Activated CD4-positive, alpha-beta memory T cell treated with anti-CD3 and anti-CD28 coated beads, Interleukin-2, amount 10 ng/mL, durations not matched to agents 7 days and 5 days (primary cell): ENCODE data around the gene ATP5MC3. TPM values are rescaled to one million over a fixed set of nuclear protein-coding genes. Genes with fewer than 3 reads are reported as not detected.

Experiments
- CTCF ChIA-PET: fragments of 350-600 bp; sonication (Branson Sonifier 250); formaldehyde crosslinking; loops from one replicate; lab custom pipeline; 2021; ENCODE audit warnings: antibody characterized with exemption, inconsistent platforms; lab: Charles Lee
- POLR2A ChIA-PET: fragments of 350-600 bp; sonication (Branson Sonifier 250); formaldehyde crosslinking; loops from one replicate; lab custom pipeline; 2021; ENCODE audit warnings: antibody characterized with exemption; lab: Charles Lee
- DNase-seq: peaks from one replicate; pipeline ENCODE4 v3.0.0-alpha.2; 2020
- H3K27ac Mint-ChIP-seq: one replicate; pipeline ENCODE4 v1.8.0; 2021; ENCODE audit warnings: mild to moderate bottlenecking, mixed read lengths
- H3K27me3 Mint-ChIP-seq: one replicate; pipeline ENCODE4 v1.8.0; 2021; ENCODE audit warnings: mixed read lengths
- H3K36me3 Mint-ChIP-seq: one replicate; pipeline ENCODE4 v1.8.0; 2021; ENCODE audit warnings: low read depth, mixed read lengths
- H3K4me1 Mint-ChIP-seq: one replicate; pipeline ENCODE4 v1.8.0; 2021; ENCODE audit warnings: mixed read lengths
- H3K4me3 Mint-ChIP-seq: one replicate; pipeline ENCODE4 v1.8.0; 2021; ENCODE audit warnings: mild to moderate bottlenecking, mixed read lengths
- H3K9me3 Mint-ChIP-seq: one replicate; pipeline ENCODE4 v1.8.0; 2021; ENCODE audit warnings: mixed read lengths
- total RNA-seq, 2 experiments: library from RNA; stranded (reverse); gene quantifications; one replicate each; pipeline ENCODE4 v1.2.3, GENCODE V29; 2021

ATP5MC3 gene
- total RNA-seq, 2 experiments from 2014 or later = 200 to 210 TPM

DNA sequence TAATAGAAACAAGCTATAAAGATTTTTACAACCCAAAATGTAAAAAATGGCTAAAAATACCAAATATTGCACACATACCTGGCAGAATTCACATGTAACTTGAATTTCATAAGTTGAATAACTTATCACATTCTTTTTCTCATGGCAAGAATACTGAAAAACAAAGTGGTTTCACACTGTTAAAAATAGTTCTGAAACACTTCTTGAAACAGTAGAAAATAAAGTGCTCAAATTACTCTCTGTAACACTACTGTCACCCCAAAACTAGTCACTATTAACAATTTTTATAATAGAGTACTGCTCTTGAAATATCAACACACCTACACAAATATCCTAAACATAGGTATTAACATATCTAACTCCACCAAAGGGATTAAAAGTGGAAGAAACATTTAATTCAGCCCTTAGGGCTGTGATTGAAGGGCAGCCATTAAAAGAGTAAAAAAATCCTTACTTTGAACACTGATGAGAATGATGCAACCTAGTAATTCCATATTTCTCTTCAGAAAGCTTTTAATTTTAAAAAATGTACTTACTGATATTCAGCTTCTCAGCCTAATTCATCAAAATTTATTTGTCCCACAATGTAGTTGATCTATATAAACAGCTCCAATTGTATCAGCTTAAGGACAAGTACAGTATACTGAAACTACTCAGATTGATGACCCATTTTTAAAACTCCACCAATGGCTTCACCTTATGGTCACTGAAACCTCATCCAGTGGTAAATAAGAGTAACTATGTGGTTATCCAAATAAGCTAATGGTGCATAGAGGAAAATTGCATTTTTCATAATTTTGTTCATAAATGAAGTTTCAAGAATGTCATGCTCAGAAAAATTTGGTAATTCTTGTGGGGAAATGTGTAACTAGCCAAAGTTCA is 44.9 kb downstream of the ATP5MC3 start:
- Mint-ChIP-seq H3K27ac (no peak overlapping the region), H3K4me1 (peaks cover 15% of the 10 kb centered on the region), H3K36me3 (peaks cover 50% of the 10 kb centered on the region), H3K4me3 (no peak overlapping the region), H3K9me3 (no peaks in the 10 kb centered on the region), H3K27me3 (no peaks in the 10 kb centered on the region)
- POLR2A ChIA-PET = interaction anchor here (0.8 to 0.9 kb wide), 2 partner anchors 16 to 30 kb away, joined by 3 to 4 read pairs; no protein-coding TSS in a partner anchor
- DNase-seq = no peak
- CTCF ChIA-PET = no interaction called here

DNA sequence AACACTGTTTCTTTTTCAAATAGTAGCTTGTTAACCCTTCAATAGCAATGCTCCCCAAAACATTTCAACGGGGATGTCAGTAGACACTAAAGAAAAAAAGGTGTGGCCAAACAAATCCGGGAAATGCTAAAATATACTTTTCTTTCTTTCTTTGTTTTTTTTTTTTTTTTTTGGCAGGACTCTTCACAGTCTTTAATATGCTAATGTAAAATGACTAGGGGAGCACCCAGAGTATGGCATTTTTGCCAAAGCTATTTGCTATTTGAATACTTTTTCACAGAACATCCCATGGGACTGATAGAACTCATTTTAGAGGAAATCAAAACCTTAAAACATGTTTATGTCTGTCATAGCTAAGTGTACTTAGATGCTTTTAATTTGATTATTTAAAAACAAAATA is 45.6 kb downstream of the ATP5MC3 start:
- Mint-ChIP-seq H3K4me1 (peaks cover 15% of the 10 kb centered on the region), H3K4me3 (no peak overlapping the region), H3K27ac (no peak overlapping the region), H3K36me3 (peaks cover 52% of the 10 kb centered on the region), H3K27me3 (no peaks in the 10 kb centered on the region), H3K9me3 (no peaks in the 10 kb centered on the region)
- POLR2A ChIA-PET = interaction anchor here (0.8 kb wide), 1 partner anchor 31 kb away, joined by 3 read pairs; no protein-coding TSS in a partner anchor
- no peak for DNase-seq
- CTCF ChIA-PET = no interaction called here

DNA sequence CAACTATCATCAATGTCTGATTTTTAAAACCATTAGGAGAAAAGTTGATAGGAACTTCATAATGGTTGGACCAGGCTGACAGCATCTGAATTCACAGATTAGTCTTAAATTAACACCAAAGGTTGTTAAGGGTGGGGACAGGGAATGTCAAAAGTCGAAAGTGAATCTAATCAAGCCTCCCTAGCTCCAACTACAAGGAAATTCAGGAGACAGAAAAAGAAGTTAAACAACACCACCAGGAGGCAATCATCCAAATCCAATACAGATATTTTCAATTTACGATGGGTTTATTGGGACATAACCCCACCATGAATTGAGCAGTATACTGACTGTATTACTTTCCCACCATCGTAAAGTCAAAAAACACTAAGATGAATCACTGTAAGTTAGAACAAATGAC is 46.3 kb downstream of the ATP5MC3 start:
- no peaks in the 10 kb centered on the region for H3K27me3 Mint-ChIP-seq
- no peaks in the 10 kb centered on the region for H3K9me3 Mint-ChIP-seq
- H3K4me1 Mint-ChIP-seq = peaks cover 15% of the 10 kb centered on the region
- H3K27ac Mint-ChIP-seq = no peak overlapping the region
- DNase-seq = no peak
- CTCF ChIA-PET = no interaction called here
- H3K4me3 Mint-ChIP-seq = no peak overlapping the region
- POLR2A ChIA-PET = no interaction called here
- peaks cover 54% of the 10 kb centered on the region for H3K36me3 Mint-ChIP-seq

DNA sequence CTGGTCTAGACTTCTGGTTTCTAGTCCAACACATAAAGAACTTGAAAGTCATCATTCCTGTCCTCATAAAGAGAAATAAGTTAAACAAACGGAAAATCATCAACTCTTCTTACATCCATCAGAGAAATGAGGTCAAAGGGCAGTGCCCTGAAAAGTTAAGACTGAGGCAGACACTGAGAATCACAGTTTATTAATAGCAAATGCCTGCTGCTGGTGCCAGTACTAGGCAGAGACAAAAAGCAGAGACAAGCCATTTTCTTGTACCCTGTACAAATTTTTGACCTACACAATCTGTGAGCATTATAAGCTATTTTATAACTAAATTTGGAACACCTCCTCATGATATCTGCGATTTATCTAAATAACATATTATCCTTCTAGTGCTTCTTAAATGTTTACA is 50.3 kb downstream of the ATP5MC3 start:
- H3K4me1 Mint-ChIP-seq = peaks cover 3% of the 10 kb centered on the region
- no peaks in the 10 kb centered on the region for H3K9me3 Mint-ChIP-seq
- no peak overlapping the region for H3K4me3 Mint-ChIP-seq
- ChIA-PET CTCF (interaction anchor here (0.9 kb wide), 1 partner anchor 29 kb away, joined by 3 read pairs; no protein-coding TSS in a partner anchor), POLR2A (no interaction called here)
- H3K27me3 Mint-ChIP-seq = no peaks in the 10 kb centered on the region
- H3K36me3 Mint-ChIP-seq = peaks cover 49% of the 10 kb centered on the region
- no peak for DNase-seq
- no peak overlapping the region for H3K27ac Mint-ChIP-seq

DNA sequence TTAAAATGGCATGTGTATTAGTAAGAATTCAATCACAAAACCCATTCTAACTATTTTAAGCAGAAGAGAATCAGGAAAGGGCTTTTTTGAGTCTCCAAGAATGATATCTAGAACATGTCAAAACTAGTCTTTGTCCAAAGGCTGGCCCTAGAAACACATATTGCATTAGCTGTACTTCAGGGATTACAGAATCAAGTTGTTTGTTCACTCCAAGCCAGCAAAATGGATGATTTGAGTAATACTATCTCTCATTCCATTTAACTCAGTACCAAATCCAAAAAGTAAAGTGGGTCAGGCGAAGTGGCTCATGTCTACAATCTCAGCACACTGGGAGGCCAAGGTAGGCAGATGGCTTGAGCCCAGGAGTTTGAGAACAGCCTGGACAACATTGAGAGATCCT is 54.8 kb downstream of the ATP5MC3 start:
- Mint-ChIP-seq H3K4me3 (no peak overlapping the region), H3K4me1 (peaks cover 2% of the 10 kb centered on the region), H3K36me3 (peaks cover 36% of the 10 kb centered on the region), H3K9me3 (no peaks in the 10 kb centered on the region), H3K27me3 (no peaks in the 10 kb centered on the region), H3K27ac (no peak overlapping the region)
- ChIA-PET POLR2A (no interaction called here), CTCF (interaction anchor here (0.5 kb wide), 1 partner anchor 23 kb away, joined by 5 read pairs; no protein-coding TSS in a partner anchor)
- no peak for DNase-seq

Other genes starting within 250 kb of the ATP5MC3 start
- 1 to 10 TPM in 1 of 2 experiments, under 1 TPM in 1; 0.68 to 1.5 TPM for gene CHN1, start 176.3 kb downstream of the ATP5MC3 start, total RNA-seq
- gene ATF2, start 13.5 kb downstream of the ATP5MC3 start, total RNA-seq = 10 to 100 TPM; 61.4 to 63.6 TPM